ENCODE results near the gene DHX15.

DNA sequence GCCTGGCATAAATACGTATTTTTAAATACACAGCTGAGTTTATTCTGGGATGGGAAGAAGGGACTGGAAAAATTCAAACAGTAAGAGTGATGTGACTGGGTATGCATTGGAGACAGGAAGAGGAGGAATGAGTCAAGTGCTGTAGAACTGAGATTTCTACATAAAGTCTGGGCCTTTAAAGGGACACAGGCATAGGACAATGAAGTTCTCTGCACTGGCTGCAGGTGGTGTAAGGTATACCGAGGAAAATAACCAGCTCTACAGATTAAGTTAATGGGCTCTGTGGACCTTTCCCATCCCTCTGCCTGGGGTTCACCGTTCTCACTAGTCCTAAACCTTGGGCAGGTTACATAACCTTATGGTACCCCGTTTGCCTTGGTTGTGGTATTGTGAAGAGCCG is 68.7 kb downstream of the DHX15 start:
- TF ChIP-seq, protein P1, sequence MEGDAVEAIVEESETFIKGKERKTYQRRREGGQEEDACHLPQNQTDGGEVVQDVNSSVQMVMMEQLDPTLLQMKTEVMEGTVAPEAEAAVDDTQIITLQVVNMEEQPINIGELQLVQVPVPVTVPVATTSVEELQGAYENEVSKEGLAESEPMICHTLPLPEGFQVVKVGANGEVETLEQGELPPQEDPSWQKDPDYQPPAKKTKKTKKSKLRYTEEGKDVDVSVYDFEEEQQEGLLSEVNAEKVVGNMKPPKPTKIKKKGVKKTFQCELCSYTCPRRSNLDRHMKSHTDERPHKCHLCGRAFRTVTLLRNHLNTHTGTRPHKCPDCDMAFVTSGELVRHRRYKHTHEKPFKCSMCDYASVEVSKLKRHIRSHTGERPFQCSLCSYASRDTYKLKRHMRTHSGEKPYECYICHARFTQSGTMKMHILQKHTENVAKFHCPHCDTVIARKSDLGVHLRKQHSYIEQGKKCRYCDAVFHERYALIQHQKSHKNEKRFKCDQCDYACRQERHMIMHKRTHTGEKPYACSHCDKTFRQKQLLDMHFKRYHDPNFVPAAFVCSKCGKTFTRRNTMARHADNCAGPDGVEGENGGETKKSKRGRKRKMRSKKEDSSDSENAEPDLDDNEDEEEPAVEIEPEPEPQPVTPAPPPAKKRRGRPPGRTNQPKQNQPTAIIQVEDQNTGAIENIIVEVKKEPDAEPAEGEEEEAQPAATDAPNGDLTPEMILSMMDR (IDR thresholded peaks at IDR 0.05), result no peak
- no peak for TF ChIP-seq POLR2A (IDR thresholded peaks at IDR 0.05)
